Spinal cord (tissue), 10 donors: Measurements from ENCODE around the gene FHOD3. TPM values are rescaled to one million over a fixed set of nuclear protein-coding genes. Genes with fewer than 3 reads are reported as not detected.
"Not testable (repeated sequence)": the region's sequence is repeated elsewhere in the genome, so short reads cannot be mapped to it uniquely, and the experiment has no call there.

Experiments used
- DNase-seq, 6 donors: peaks; one replicate each; pipeline versions ENCODE4 v3.0.0 to v3.0.0-alpha.2; 2013 to 2015; ENCODE audit warnings: low spot score in 6 of 6, low read depth in 4 of 6
- H3K27ac ChIP-seq: one replicate; pipeline ENCODE4 v1.5.1; 2013; ENCODE audit warnings: low read depth, low read length, control low read depth
- H3K27me3 ChIP-seq: one replicate; pipeline ENCODE4 v1.6.1; 2013; ENCODE audit warnings: low read length; ENCODE audit not compliant: control insufficient read depth, insufficient read depth
- H3K36me3 ChIP-seq: one replicate; pipeline ENCODE4 v1.6.1; 2013; ENCODE audit warnings: low read length; ENCODE audit not compliant: control insufficient read depth, insufficient read depth
- H3K4me1 ChIP-seq: one replicate; pipeline ENCODE4 v1.6.1; 2013; ENCODE audit warnings: low read length; ENCODE audit not compliant: control insufficient read depth, insufficient read depth
- H3K4me3 ChIP-seq: one replicate; pipeline ENCODE4 v1.5.1; 2013; ENCODE audit warnings: low read depth, low read length, control low read depth
- H3K9me3 ChIP-seq: one replicate; pipeline ENCODE4 v1.6.1; 2013; ENCODE audit warnings: low read length; ENCODE audit not compliant: control insufficient read depth, insufficient read depth
- WGBS: methylation state at CpG from one replicate; pipeline ENCODE4 v1.1.5; 2013; ENCODE audit warnings: missing lambda C conversion rate; ENCODE audit not compliant: insufficient coverage; 5-methylcytosine and 5-hydroxymethylcytosine counted together
- polyA plus RNA-seq, 2 donors: library from polyadenylated mRNA; unstranded; fragments of 120-200 nt; gene quantifications; one replicate each; pipeline ENCODE4 v1.2.1, GENCODE V29; 2013; ENCODE audit not compliant: insufficient read length in 2 of 2
- total RNA-seq, 2 donors: library from RNA; depleted of rRNA in 1 of 2; stranded (reverse); fragments of 120-200 nt in 1 of 2; fragments of >200 nt in 1 of 2; gene quantifications; one replicate each; pipeline versions ENCODE4 v1.2.3 to v1.2.4, GENCODE V29; 2013 to 2014
- donor health status: healthy.

Gene FHOD3
- total and polyA plus RNA-seq, 4 donors: 30.0 to 53.4 (median 52.1) TPM

GRCh38 chr18:36546876-36547275 lies 249.4 kb downstream of the FHOD3 start:
- H3K27me3 ChIP-seq: no peaks in the 10 kb centered on the region
- H3K4me3 ChIP-seq: no peak overlapping the region
- no peaks in the 10 kb centered on the region for H3K36me3 ChIP-seq
- H3K4me1 ChIP-seq: peaks cover 6% of the 10 kb centered on the region
- no peak overlapping the region for H3K27ac ChIP-seq
- 100% methylated on average over 4 of the region's 8 CpGs for WGBS
- DNase-seq: no peak
- H3K9me3 ChIP-seq: peaks cover 3% of the 10 kb centered on the region

GRCh38 chr18:36547544-36547943 lies 250.0 kb downstream of the FHOD3 start:
- DNase-seq: no peak
- Histone ChIP-seq H3K9me3 (peaks cover 3% of the 10 kb centered on the region), H3K36me3 (no peaks in the 10 kb centered on the region), H3K27ac (no peak overlapping the region), H3K27me3 (no peaks in the 10 kb centered on the region), H3K4me3 (no peak overlapping the region), H3K4me1 (peaks cover 6% of the 10 kb centered on the region)
- WGBS: 100% methylated on average over 3 of the region's 11 CpGs

- not testable (repeated sequence) for DNase-seq, H3K27ac ChIP-seq, H3K4me3 ChIP-seq, H3K27me3 ChIP-seq, H3K9me3 ChIP-seq, H3K4me1 ChIP-seq, H3K36me3 ChIP-seq
- no CpG with 5 or more reads among the region's 1 CpG for WGBS
These were observed 253.8 kb downstream of the FHOD3 start for GRCh38 chr18:36551274-36551673.

- Histone ChIP-seq H3K9me3 (no peaks in the 10 kb centered on the region), H3K4me1 (no peaks in the 10 kb centered on the region), H3K4me3 (no peak overlapping the region), H3K36me3 (no peaks in the 10 kb centered on the region), H3K27ac (no peak overlapping the region), H3K27me3 (no peaks in the 10 kb centered on the region)
- WGBS: no CpG with 5 or more reads among the region's 1 CpG
- no peak for DNase-seq
These were observed 260.7 kb downstream of the FHOD3 start for GRCh38 chr18:36558234-36558633.

- WGBS: 84% methylated on average over 2 of the region's 8 CpGs
- H3K9me3 ChIP-seq: no peaks in the 10 kb centered on the region
- H3K27me3 ChIP-seq: no peaks in the 10 kb centered on the region
- peak in 1 of 6 donors; percentile 31 for DNase-seq
- no peaks in the 10 kb centered on the region for H3K4me1 ChIP-seq
- no peak overlapping the region for H3K27ac ChIP-seq
- H3K36me3 ChIP-seq: no peaks in the 10 kb centered on the region
- no peak overlapping the region for H3K4me3 ChIP-seq
These were observed 261.8 kb downstream of the FHOD3 start for GRCh38 chr18:36559149-36559857.

GRCh38 chr18:36560187-36560586 lies 262.7 kb downstream of the FHOD3 start:
- WGBS: 83% methylated on average over 2 of the region's 2 CpGs
- peaks cover 3% of the 10 kb centered on the region for H3K4me1 ChIP-seq
- H3K27ac ChIP-seq: no peak overlapping the region
- no peaks in the 10 kb centered on the region for H3K27me3 ChIP-seq
- H3K36me3 ChIP-seq: no peaks in the 10 kb centered on the region
- H3K9me3 ChIP-seq: no peaks in the 10 kb centered on the region
- H3K4me3 ChIP-seq: no peak overlapping the region
- no peak for DNase-seq

GRCh38 chr18:36561046-36561445 lies 263.5 kb downstream of the FHOD3 start:
- no peaks in the 10 kb centered on the region for H3K27me3 ChIP-seq
- DNase-seq: peak in 1 of 6 donors; percentile 44

GRCh38 chr18:36564841-36565240 lies 267.3 kb downstream of the FHOD3 start:
- WGBS: no CpG with 5 or more reads among the region's 2 CpGs
- H3K27ac ChIP-seq: no peak overlapping the region

More at GRCh38 chr18:36561046-36561445, 263.5 kb downstream of the FHOD3 start:
- Histone ChIP-seq H3K4me3 (no peak overlapping the region), H3K4me1 (peaks cover 3% of the 10 kb centered on the region), H3K36me3 (no peaks in the 10 kb centered on the region), H3K27ac (no peak overlapping the region), H3K9me3 (no peaks in the 10 kb centered on the region)
- WGBS: 86% methylated on average over 1 of the region's 2 CpGs

GRCh38 chr18:36567800-36568199 lies 270.3 kb downstream of the FHOD3 start:
- no peaks in the 10 kb centered on the region for H3K36me3 ChIP-seq
- DNase-seq: no peak
- H3K4me1 ChIP-seq: peaks cover 3% of the 10 kb centered on the region
- no peak overlapping the region for H3K4me3 ChIP-seq
- H3K9me3 ChIP-seq: no peaks in the 10 kb centered on the region
- no CpG with 5 or more reads among the region's 1 CpG for WGBS
- no peaks in the 10 kb centered on the region for H3K27me3 ChIP-seq
- H3K27ac ChIP-seq: no peak overlapping the region

More at GRCh38 chr18:36564841-36565240, 267.3 kb downstream of the FHOD3 start:
- Histone ChIP-seq H3K4me1 (peaks cover 3% of the 10 kb centered on the region), H3K9me3 (no peaks in the 10 kb centered on the region), H3K36me3 (no peaks in the 10 kb centered on the region), H3K27me3 (no peaks in the 10 kb centered on the region), H3K4me3 (no peak overlapping the region)
- peak in 1 of 6 donors; percentile 57 for DNase-seq

- Histone ChIP-seq H3K27ac (no peak overlapping the region), H3K9me3 (no peaks in the 10 kb centered on the region), H3K27me3 (no peaks in the 10 kb centered on the region), H3K4me3 (no peak overlapping the region), H3K36me3 (no peaks in the 10 kb centered on the region), H3K4me1 (peaks cover 3% of the 10 kb centered on the region)
- 89% methylated on average over 2 of the region's 4 CpGs for WGBS
- no peak for DNase-seq
These were observed 271.0 kb downstream of the FHOD3 start for GRCh38 chr18:36568487-36568886.
